IMR-90 (cell line): ENCODE measurements around the gene DPP6. TPM values are rescaled to one million over a fixed set of nuclear protein-coding genes. Genes with fewer than 3 reads are reported as not detected.

ENCODE experiments used
- ATAC-seq: fragments of 200-7000 bp; cut with Tn5 transposase; 2 replicates; pipeline ENCODE4 v1.9.1; 2020; ENCODE audit warnings: low read depth, mild to moderate bottlenecking, moderate library complexity
- BruUV-seq: library from RNA; stranded (reverse); fragments of 400-500 nt; replicated peaks from 2 replicates; lab custom pipeline; 2021; lab: Mats Ljungman, UMichigan
- CTCF ChIA-PET: fragments of 300-600 bp; formaldehyde crosslinking; extraction: SDS; loops from one replicate; lab custom pipeline; 2021; ENCODE audit warnings: antibody characterized with exemption; lab: Yijun Ruan, JAX
- POLR2A ChIA-PET: fragments of 300-600 bp; sonication (Branson Sonifier 250); formaldehyde crosslinking; loops from one replicate; lab custom pipeline; 2022; ENCODE audit warnings: antibody characterized with exemption; ENCODE audit not compliant: unreplicated experiment; lab: Charles Lee
- DNase-seq: peaks from one replicate; pipeline ENCODE4 v3.0.0; 2013
- H2AFZ ChIP-seq: replicated peaks from 2 replicates; pipeline ENCODE3; 2013; ENCODE audit warnings: low read length, mild to moderate bottlenecking; ENCODE audit not compliant: poor library complexity
- H2AK5ac ChIP-seq: 2 replicates; pipeline ENCODE4 v1.6.1; 2013; ENCODE audit warnings: low read depth, low read length, inconsistent platforms
- H2AK9ac ChIP-seq: replicated peaks from 2 replicates; pipeline ENCODE3; 2013; ENCODE audit warnings: mild to moderate bottlenecking, low read depth, low read length, moderate library complexity; ENCODE audit not compliant: poor library complexity
- H2BK120ac ChIP-seq: 2 replicates; pipeline ENCODE4 v1.6.1; 2013; ENCODE audit warnings: low read depth, low read length, inconsistent platforms
- H2BK15ac ChIP-seq: 3 replicates; pipeline ENCODE4 v1.6.1; 2013; ENCODE audit warnings: low read depth, low read length, inconsistent platforms
- H2BK20ac ChIP-seq: 2 replicates; pipeline ENCODE4 v1.6.1; 2013; ENCODE audit warnings: low read depth, mild to moderate bottlenecking, inconsistent platforms, low read length, moderate library complexity
- H2BK5ac ChIP-seq: 2 replicates; pipeline ENCODE4 v1.6.1; 2013; ENCODE audit warnings: mild to moderate bottlenecking, low read depth, low read length, inconsistent platforms; ENCODE audit not compliant: poor library complexity, severe bottlenecking
- H3K14ac ChIP-seq: replicated peaks from 2 replicates; pipeline ENCODE4 v1.6.1; 2013; ENCODE audit warnings: low read depth, low read length, inconsistent platforms
- H3K18ac ChIP-seq: 2 replicates; pipeline ENCODE4 v1.6.1; 2013; ENCODE audit warnings: low read depth, low read length, control low read depth
- H3K23ac ChIP-seq: 2 replicates; pipeline ENCODE4 v1.6.1; 2013; ENCODE audit warnings: low read depth, low read length, inconsistent platforms
- H3K27ac ChIP-seq: 2 replicates; pipeline ENCODE4 v1.5.1; 2013; ENCODE audit warnings: mild to moderate bottlenecking, control low read depth, low read length; ENCODE audit not compliant: insufficient read depth
- H3K27me3 ChIP-seq: 2 replicates; pipeline ENCODE4 v1.6.1; 2013; ENCODE audit warnings: low read length; ENCODE audit not compliant: control insufficient read depth, insufficient read depth
- H3K36me3 ChIP-seq: 2 replicates; pipeline ENCODE4 v1.6.1; 2013; ENCODE audit warnings: low read length, mixed read lengths; ENCODE audit not compliant: control insufficient read depth, insufficient read depth
- H3K4ac ChIP-seq: 2 replicates; pipeline ENCODE4 v1.6.1; 2013; ENCODE audit warnings: low read depth, low read length, inconsistent platforms
- H3K4me1 ChIP-seq: 2 replicates; pipeline ENCODE4 v1.6.1; 2013; ENCODE audit warnings: low read length, mixed read lengths; ENCODE audit not compliant: control insufficient read depth, insufficient read depth
- H3K4me2 ChIP-seq: 2 replicates; pipeline ENCODE4 v1.6.1; 2013; ENCODE audit warnings: low read depth, mild to moderate bottlenecking, control low read depth, low read length, moderate library complexity
- H3K4me3 ChIP-seq: 2 replicates; pipeline ENCODE4 v1.5.1; 2013; ENCODE audit warnings: low read depth, mild to moderate bottlenecking, control low read depth, low read length, moderate library complexity; ENCODE audit not compliant: insufficient read depth
- H3K56ac ChIP-seq: 2 replicates; pipeline ENCODE4 v1.6.1; 2013; ENCODE audit warnings: low read length, inconsistent platforms; ENCODE audit not compliant: insufficient read depth; ENCODE audit errors: extremely low read depth
- H3K79me1 ChIP-seq, 2 experiments: 2 replicates each; pipeline ENCODE4 v1.6.1; 2013; ENCODE audit warnings: low read length in 2 of 2, inconsistent platforms in 1 of 2, low read depth in 1 of 2
- H3K9ac ChIP-seq: 2 replicates; pipeline ENCODE4 v1.6.1; 2013; ENCODE audit warnings: low read depth, low read length, control low read depth
- H3K9me1 ChIP-seq: 2 replicates; pipeline ENCODE4 v1.6.1; 2013; ENCODE audit warnings: low read length, inconsistent platforms; ENCODE audit not compliant: insufficient read depth
- H3K9me3 ChIP-seq: 2 replicates; pipeline ENCODE4 v1.6.1; 2013; ENCODE audit warnings: low read length; ENCODE audit not compliant: control insufficient read depth, insufficient read depth
- H4K20me1 ChIP-seq: 2 replicates; pipeline ENCODE4 v1.6.1; 2013; ENCODE audit warnings: low read length, inconsistent platforms; ENCODE audit not compliant: insufficient read depth
- H4K5ac ChIP-seq: 2 replicates; pipeline ENCODE4 v1.6.1; 2013; ENCODE audit warnings: mild to moderate bottlenecking, low read depth, low read length, control low read depth
- H4K8ac ChIP-seq, 2 experiments: 2 replicates each; pipeline ENCODE4 v1.6.1; 2013; ENCODE audit warnings: low read depth in 2 of 2, low read length in 2 of 2, control low read depth in 1 of 2, inconsistent platforms in 1 of 2
- H4K91ac ChIP-seq: 2 replicates; pipeline ENCODE4 v1.6.1; 2013; ENCODE audit warnings: low read depth, low read length, inconsistent platforms; ENCODE audit not compliant: insufficient read depth
- CHD1 ChIP-seq: IDR thresholded peaks from 2 replicates; pipeline ENCODE4 v1.6.1; 2012; ENCODE audit warnings: low read depth, low read length, improper control_type of control experiment
- MAFK ChIP-seq: IDR thresholded peaks from 2 replicates; pipeline ENCODE4 v1.6.1; 2012; ENCODE audit warnings: low read depth, low read length, improper control_type of control experiment
- MAZ ChIP-seq: IDR thresholded peaks from 2 replicates; pipeline ENCODE4 v1.6.1; 2012; ENCODE audit warnings: low read depth, mild to moderate bottlenecking, low read length, improper control_type of control experiment, moderate library complexity, borderline replicate concordance
- NFE2L2 ChIP-seq: fragments of 150-350 bp; IDR thresholded peaks from 2 replicates; pipeline ENCODE4 v1.6.1; 2016; ENCODE audit warnings: low read depth, mild to moderate bottlenecking, low read length
- RCOR1 ChIP-seq: IDR thresholded peaks from 2 replicates; pipeline ENCODE4 v1.6.1; 2012; ENCODE audit warnings: mild to moderate bottlenecking, low read length, improper control_type of control experiment; ENCODE audit not compliant: insufficient replicate concordance
- WGBS, 2 experiments: methylation state at CpG; one replicate each; pipeline versions ENCODE4 v1.1.5 to v1.1.7; 2013; ENCODE audit warnings: missing lambda C conversion rate in 2 of 2; ENCODE audit not compliant: insufficient read length in 1 of 2; ENCODE audit errors: extremely low coverage in 2 of 2; 5-methylcytosine and 5-hydroxymethylcytosine counted together
- dilution Hi-C: fragments of 300-500 bp; cut with HindIII; formaldehyde crosslinking; loops from one replicate; pipeline ENCODE4 v1.14.3; 2018; ENCODE audit warnings: low sequenced_read_pairs; ENCODE audit not compliant: unreplicated experiment
- in situ Hi-C: fragments of 300-500 bp; cut with MboI; formaldehyde crosslinking; loops from 3 replicates; pipeline ENCODE4 v1.14.3; 2019; ENCODE audit warnings: low sequenced_read_pairs, inconsistent platforms, mixed read lengths
- intact Hi-C: fragments of 100-400 bp; cut with micrococcal nuclease; formaldehyde crosslinking; loops from 2 replicates; pipeline ENCODE4 v1.10.0; 2022
- polyA plus RNA-seq, 3 experiments: library from polyadenylated mRNA; depleted of rRNA; stranded (reverse); fragments of >200 nt; gene quantifications; 2 replicates each; pipeline ENCODE4 v1.2.3, GENCODE V29; 2012; ENCODE audit warnings: low replicate concordance in 1 of 3
- total RNA-seq: library from RNA; depleted of rRNA; stranded (reverse); fragments of >200 nt; gene quantifications from 2 replicates; pipeline ENCODE4 v1.2.3, GENCODE V29; 2012
- TF ChIP-seq, protein P1 (sequence below): fragments of 150-350 bp; IDR thresholded peaks from 2 replicates; pipeline ENCODE4 v1.6.1; 2016; ENCODE audit warnings: low read depth, mild to moderate bottlenecking, low read length, moderate library complexity, borderline replicate concordance
- TF ChIP-seq, protein P2 (sequence below): fragments of 150-350 bp; IDR thresholded peaks from 2 replicates; pipeline ENCODE4 v1.6.1; 2017; ENCODE audit warnings: mild to moderate bottlenecking, antibody characterized with exemption, low read length, low read depth

DPP6 gene
- total and polyA plus RNA-seq, 2 of the 4 experiments (the other 2 are of a cell fraction): not detected

DNA sequence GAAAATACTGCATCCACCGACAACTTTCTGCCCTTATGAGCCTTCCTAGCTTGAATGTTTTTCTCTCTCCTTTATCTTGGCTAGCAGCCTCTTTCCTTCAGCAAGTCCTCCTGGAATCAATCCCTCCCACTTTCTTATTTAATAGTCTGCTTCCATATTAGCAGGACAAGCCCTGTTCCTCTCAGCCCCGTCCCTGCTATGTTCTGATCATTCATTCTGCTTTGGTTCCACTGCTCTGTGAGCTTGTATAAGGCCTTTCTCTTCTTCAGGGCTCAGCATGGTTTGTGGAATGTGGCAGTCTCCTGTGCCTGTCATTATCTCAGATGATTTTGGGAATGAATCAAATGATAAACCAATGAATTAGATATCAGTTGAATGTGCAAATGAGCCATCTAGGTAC lies 420.1 kb downstream of the DPP6 start:
- no peak overlapping the region for H4K5ac ChIP-seq
- in situ Hi-C loops (no loop called here), intact Hi-C loops (no loop called here), dilution Hi-C loops (no loop called here)
- no peak for ATAC-seq
- H2AK9ac ChIP-seq: no peak overlapping the region
- H4K20me1 ChIP-seq: no peaks in the 10 kb centered on the region
- no peak for DNase-seq
- no peaks in the 10 kb centered on the region for H3K4me1 ChIP-seq
- 45% methylated on average over 1 of the region's 2 CpGs; no CpG with 5 or more reads in 1 of the 2 experiments for WGBS, 2 experiments
- peaks cover 11% of the 10 kb centered on the region for H3K9me3 ChIP-seq
- H2AFZ ChIP-seq: no peak overlapping the region
- H2BK20ac ChIP-seq: no peak overlapping the region
- no peak overlapping the region for H3K27ac ChIP-seq
- H3K36me3 ChIP-seq: no peaks in the 10 kb centered on the region
- no peaks in the 10 kb centered on the region for H3K27me3 ChIP-seq
- H4K8ac ChIP-seq: no peak overlapping the region
- no peak overlapping the region for H4K91ac ChIP-seq
- no peak overlapping the region for H3K4ac ChIP-seq
- no peak overlapping the region for H3K18ac ChIP-seq
- no peak overlapping the region for H2BK120ac ChIP-seq
- H3K56ac ChIP-seq: no peak overlapping the region
- no peak overlapping the region for H2AK5ac ChIP-seq
- ChIA-PET POLR2A (no interaction called here), CTCF (no interaction called here)
- no peak overlapping the region for H3K9ac ChIP-seq
- H3K14ac ChIP-seq: no peak overlapping the region
- H3K23ac ChIP-seq: no peak overlapping the region
- H3K4me2 ChIP-seq: no peak overlapping the region
- TF ChIP-seq NFE2L2 (no peak), CHD1 (no peak), MAZ (no peak), RCOR1 (no peak), MAFK (no peak)
- TF ChIP-seq, protein P1, sequence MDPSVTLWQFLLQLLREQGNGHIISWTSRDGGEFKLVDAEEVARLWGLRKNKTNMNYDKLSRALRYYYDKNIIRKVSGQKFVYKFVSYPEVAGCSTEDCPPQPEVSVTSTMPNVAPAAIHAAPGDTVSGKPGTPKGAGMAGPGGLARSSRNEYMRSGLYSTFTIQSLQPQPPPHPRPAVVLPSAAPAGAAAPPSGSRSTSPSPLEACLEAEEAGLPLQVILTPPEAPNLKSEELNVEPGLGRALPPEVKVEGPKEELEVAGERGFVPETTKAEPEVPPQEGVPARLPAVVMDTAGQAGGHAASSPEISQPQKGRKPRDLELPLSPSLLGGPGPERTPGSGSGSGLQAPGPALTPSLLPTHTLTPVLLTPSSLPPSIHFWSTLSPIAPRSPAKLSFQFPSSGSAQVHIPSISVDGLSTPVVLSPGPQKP: no peak
- TF ChIP-seq, protein P2, sequence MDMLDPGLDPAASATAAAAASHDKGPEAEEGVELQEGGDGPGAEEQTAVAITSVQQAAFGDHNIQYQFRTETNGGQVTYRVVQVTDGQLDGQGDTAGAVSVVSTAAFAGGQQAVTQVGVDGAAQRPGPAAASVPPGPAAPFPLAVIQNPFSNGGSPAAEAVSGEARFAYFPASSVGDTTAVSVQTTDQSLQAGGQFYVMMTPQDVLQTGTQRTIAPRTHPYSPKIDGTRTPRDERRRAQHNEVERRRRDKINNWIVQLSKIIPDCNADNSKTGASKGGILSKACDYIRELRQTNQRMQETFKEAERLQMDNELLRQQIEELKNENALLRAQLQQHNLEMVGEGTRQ: no peak
- H3K9me1 ChIP-seq: no peaks in the 10 kb centered on the region
- H2BK5ac ChIP-seq: no peak overlapping the region
- no TSS peak for BruUV-seq
- no peak overlapping the region for H2BK15ac ChIP-seq
- H3K79me1 ChIP-seq: no peaks in the 10 kb centered on the region
- no peak overlapping the region for H3K4me3 ChIP-seq
